ENCODE measurements around the gene PPA1.
"Not testable (repeated sequence)": the region's sequence is repeated elsewhere in the genome, so short reads cannot be mapped to it uniquely, and the experiment has no call there.

Gene PPA1

GRCh38 chr10:70255329-70256299, 22.4 kb upstream of the PPA1 start:
- TF ChIP-seq, protein P1, sequence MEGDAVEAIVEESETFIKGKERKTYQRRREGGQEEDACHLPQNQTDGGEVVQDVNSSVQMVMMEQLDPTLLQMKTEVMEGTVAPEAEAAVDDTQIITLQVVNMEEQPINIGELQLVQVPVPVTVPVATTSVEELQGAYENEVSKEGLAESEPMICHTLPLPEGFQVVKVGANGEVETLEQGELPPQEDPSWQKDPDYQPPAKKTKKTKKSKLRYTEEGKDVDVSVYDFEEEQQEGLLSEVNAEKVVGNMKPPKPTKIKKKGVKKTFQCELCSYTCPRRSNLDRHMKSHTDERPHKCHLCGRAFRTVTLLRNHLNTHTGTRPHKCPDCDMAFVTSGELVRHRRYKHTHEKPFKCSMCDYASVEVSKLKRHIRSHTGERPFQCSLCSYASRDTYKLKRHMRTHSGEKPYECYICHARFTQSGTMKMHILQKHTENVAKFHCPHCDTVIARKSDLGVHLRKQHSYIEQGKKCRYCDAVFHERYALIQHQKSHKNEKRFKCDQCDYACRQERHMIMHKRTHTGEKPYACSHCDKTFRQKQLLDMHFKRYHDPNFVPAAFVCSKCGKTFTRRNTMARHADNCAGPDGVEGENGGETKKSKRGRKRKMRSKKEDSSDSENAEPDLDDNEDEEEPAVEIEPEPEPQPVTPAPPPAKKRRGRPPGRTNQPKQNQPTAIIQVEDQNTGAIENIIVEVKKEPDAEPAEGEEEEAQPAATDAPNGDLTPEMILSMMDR (IDR thresholded peaks at IDR 0.05; ENCODE audit: control insufficient read depth, extremely low read depth, insufficient read depth) = no peak
- DNase-seq (ENCODE audit: low read depth) = no peak
- no peak overlapping the region for H3K4me3 ChIP-seq (ENCODE audit: low read depth, low read length)

DNA sequence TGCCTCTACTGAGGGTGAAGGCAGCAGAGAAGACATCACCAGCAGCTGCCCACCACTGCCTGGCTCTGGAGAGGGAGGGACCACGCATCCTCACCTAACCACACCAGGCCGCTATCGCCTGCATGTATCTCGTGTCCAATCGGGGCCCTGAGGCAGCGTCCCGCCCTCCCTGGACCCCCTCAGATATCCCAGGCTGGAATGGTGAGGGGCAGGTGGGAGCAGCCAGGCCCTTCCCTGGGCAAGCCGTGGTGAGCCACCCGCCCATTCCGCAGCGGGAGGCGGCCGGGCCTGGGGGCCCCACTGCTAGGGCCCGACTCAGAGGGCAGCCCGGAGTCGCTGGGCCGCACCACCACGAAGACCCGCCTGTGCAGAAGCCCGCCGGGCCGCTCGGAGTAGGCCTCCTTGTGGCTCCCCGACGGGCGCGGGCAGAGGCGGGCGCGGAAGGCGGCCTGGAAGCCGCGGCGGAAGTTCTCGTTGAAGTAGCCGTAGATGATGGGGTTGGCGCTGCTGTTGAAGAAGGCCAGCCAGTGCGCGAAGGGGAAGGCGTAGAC, 21.6 kb upstream of the PPA1 start:
- no peak overlapping the region for H3K4me3 ChIP-seq (ENCODE audit: low read depth, low read length)
- TF ChIP-seq, protein P1 (IDR thresholded peaks at IDR 0.05; ENCODE audit: control insufficient read depth, extremely low read depth, insufficient read depth) = no peak

GRCh38 chr10:70253878-70254765, 20.9 kb upstream of the PPA1 start:
- H3K4me3 ChIP-seq (ENCODE audit: low read depth, low read length) = no peak overlapping the region
- DNase-seq (ENCODE audit: low read depth) = no peak
- TF ChIP-seq, protein P1 (IDR thresholded peaks at IDR 0.05; ENCODE audit: control insufficient read depth, extremely low read depth, insufficient read depth) = no peak

More for the DNA sequence above, 21.6 kb upstream of the PPA1 start:
- no peak for DNase-seq (ENCODE audit: low read depth)

GRCh38 chr10:70250961-70251680, 17.9 kb upstream of the PPA1 start:
- DNase-seq (ENCODE audit: low read depth) = no peak
- no peak overlapping the region for H3K4me3 ChIP-seq (ENCODE audit: low read depth, low read length)
- TF ChIP-seq, protein P1 (IDR thresholded peaks at IDR 0.05; ENCODE audit: control insufficient read depth, extremely low read depth, insufficient read depth) = no peak

GRCh38 chr10:70247360-70247759, 14.1 kb upstream of the PPA1 start:
- TF ChIP-seq, protein P1 (IDR thresholded peaks at IDR 0.05; ENCODE audit: control insufficient read depth, extremely low read depth, insufficient read depth) = no peak
- DNase-seq (ENCODE audit: low read depth) = no peak
- H3K4me3 ChIP-seq (ENCODE audit: low read depth, low read length) = no peak overlapping the region

DNA sequence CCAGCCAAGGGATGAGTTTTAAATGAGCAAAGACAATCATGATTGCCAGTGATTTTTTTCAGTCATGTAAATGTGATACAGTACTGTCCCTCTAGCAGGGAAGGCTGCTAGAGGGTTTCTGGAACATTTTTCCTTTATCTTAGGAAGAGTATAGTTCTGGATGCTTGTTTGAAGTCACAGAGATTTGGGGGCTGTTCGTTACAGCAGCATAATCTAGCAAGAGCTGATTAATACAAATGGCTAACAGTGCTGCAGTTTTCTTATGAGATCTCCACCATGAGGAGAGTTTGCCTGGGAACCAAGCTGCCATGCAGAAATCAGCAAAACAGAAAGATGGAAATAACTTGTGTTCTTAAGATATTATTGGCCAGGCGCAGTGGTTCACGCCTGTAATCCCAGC, 7.9 kb upstream of the PPA1 start:
- H3K4me3 ChIP-seq (ENCODE audit: low read depth, low read length) = no peak overlapping the region
- DNase-seq (ENCODE audit: low read depth) = no peak
- TF ChIP-seq, protein P1 (IDR thresholded peaks at IDR 0.05; ENCODE audit: control insufficient read depth, extremely low read depth, insufficient read depth) = no peak

DNA sequence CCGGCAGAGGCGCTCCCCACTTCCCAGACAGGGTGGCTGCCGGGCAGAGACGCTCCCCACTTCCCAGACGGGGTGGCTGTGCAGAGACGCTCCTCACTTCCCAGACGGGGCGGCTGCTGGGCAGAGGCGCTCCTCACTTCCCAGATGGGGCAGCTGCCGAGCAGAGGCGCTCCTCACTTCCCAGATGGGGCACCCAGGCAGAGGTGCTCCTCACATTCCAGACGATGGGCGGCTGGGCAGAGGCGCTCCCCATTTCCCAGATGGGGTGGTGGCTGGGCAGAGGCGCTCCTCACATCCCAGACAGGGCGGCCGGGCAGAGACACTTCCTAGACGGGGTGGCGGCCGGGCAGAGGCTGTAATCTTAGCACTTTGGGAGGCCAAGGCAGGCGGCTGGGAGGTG, 6.8 kb upstream of the PPA1 start:
- not testable (repeated sequence) for H3K4me3 ChIP-seq (ENCODE audit: low read depth, low read length); DNase-seq (ENCODE audit: low read depth)

GRCh38 chr10:70239077-70239976, 6.1 kb upstream of the PPA1 start:
- not testable (repeated sequence) for DNase-seq (ENCODE audit: low read depth); H3K4me3 ChIP-seq (ENCODE audit: low read depth, low read length)
